Right renal cortex interstitium (tissue), 3 donors: Measurements from ENCODE around the gene STING1. TPM values are rescaled to one million over a fixed set of nuclear protein-coding genes. Genes with fewer than 3 reads are reported as not detected.
"Not testable (repeated sequence)": the region's sequence is repeated elsewhere in the genome, so short reads cannot be mapped to it uniquely, and the experiment has no call there.

Experiments
- DNase-seq, 3 donors: peaks; one replicate each; pipeline ENCODE4 v3.0.0-alpha.2; 2013; ENCODE audit warnings: low read depth in 3 of 3, low spot score in 2 of 3
- polyA plus RNA-seq, 3 donors: library from polyadenylated mRNA; unstranded; fragments of 120-200 nt; gene quantifications; one replicate each; pipeline ENCODE4 v1.2.1, GENCODE V29; 2013; ENCODE audit not compliant: insufficient read length in 3 of 3

Gene STING1
- polyA plus RNA-seq, 3 donors, result 24.4 to 27.8 (median 24.7) TPM

- DNase-seq, result no peak
Measured at GRCh38 chr5:139443831-139444453, 38.6 kb downstream of the STING1 start.

- DNase-seq, result not testable (repeated sequence)
Measured at GRCh38 chr5:139440416-139440815, 42.1 kb downstream of the STING1 start.

GRCh38 chr5:139439013-139439903, 43.3 kb downstream of the STING1 start, which contains the start of gene DNAJC18:
DNAJC18 (minus strand) TSS chr5:139439525; CDS start chr5:139439445, 80 bp downstream.
- peak; percentile 86 to 90 (median 87) for DNase-seq

GRCh38 chr5:139438707-139439012, 43.9 kb downstream of the STING1 start:
- no peak for DNase-seq

GRCh38 chr5:139435676-139436075, 46.9 kb downstream of the STING1 start:
- DNase-seq, result no peak

GRCh38 chr5:139431706-139432105, 50.9 kb downstream of the STING1 start:
- no peak for DNase-seq

GRCh38 chr5:139430015-139430414, 52.5 kb downstream of the STING1 start:
- DNase-seq, result no peak

GRCh38 chr5:139426203-139426885, 56.2 kb downstream of the STING1 start:
- DNase-seq, result no peak

Other genes with a start within 250 kb of the STING1 start
- gene MATR3, start 189.0 kb downstream of the STING1 start, polyA plus RNA-seq, result 100 to 1,000 TPM; 702 to 822 (median 791) TPM
- gene PAIP2, start 140.9 kb downstream of the STING1 start, polyA plus RNA-seq, result 100 to 1,000 TPM; 202 to 211 (median 203) TPM
- 10 to 100 TPM in 2 of 3 donors, 1 to 10 TPM in 1; 9.8 to 13.5 (median 12.3) TPM for gene SLC23A1, start 99.5 kb downstream of the STING1 start, polyA plus RNA-seq
- gene MZB1, start 92.8 kb downstream of the STING1 start, polyA plus RNA-seq, result 1 to 10 TPM in 1 of 3 donors, under 1 TPM in 2; 0.38 to 1.0 (median 0.50) TPM
- 1 to 10 TPM; 1.7 to 2.0 (median 1.9) TPM for gene PROB1, start 87.7 kb downstream of the STING1 start, polyA plus RNA-seq
- gene SPATA24, start 78.7 kb downstream of the STING1 start, polyA plus RNA-seq, result 10 to 100 TPM; 11.6 to 13.3 (median 12.7) TPM
- gene DNAJC18, start 43.2 kb downstream of the STING1 start, polyA plus RNA-seq, result 10 to 100 TPM; 27.5 to 33.4 (median 32.5) TPM
- gene ECSCR, start 20.0 kb downstream of the STING1 start, polyA plus RNA-seq, result 10 to 100 TPM; 28.9 to 30.6 (median 30.2) TPM
- gene SMIM33, start 11.8 kb downstream of the STING1 start, polyA plus RNA-seq, result not detected
- gene UBE2D2, start 78.6 kb upstream of the STING1 start, polyA plus RNA-seq, result 100 to 1,000 TPM; 175 to 188 (median 176) TPM
- gene CXXC5, start 165.6 kb upstream of the STING1 start, polyA plus RNA-seq, result 100 to 1,000 TPM; 209 to 219 (median 210) TPM